ENCODE measurements around the gene OXCT1. TPM values are rescaled to one million over a fixed set of nuclear protein-coding genes. Genes with fewer than 3 reads are reported as not detected.

Gene OXCT1
- total RNA-seq, 1 experiment from 2014 or later, result 20.6 TPM

DNA sequence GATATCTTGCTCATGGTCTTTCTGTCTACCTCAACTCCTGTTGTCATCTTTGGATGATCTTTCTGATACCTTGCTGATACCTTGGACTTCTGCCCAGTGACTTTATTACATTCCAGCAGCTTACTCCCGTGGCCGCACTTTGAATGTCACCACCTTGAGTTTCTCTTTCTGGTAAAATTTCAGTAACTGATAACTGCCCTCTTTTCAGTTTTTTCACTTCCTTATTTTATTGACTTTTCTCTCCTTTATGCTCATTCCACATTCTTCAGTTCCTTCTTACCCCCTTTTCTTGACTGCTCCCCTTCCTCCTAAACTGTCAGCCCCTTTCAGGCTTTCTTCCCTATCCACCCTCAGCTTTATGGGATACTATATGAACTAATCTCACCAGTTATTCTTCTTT is 47.9 kb upstream of the OXCT1 start:
- no peak for ATAC-seq
- POLR2A ChIA-PET, result no interaction called here
- Mint-ChIP-seq H3K27ac (no peak overlapping the region), H3K27me3 (ENCODE audit: low read depth) (no peaks in the 10 kb centered on the region), H3K9me3 (no peaks in the 10 kb centered on the region), H3K4me3 (no peak overlapping the region), H3K36me3 (peaks cover 33% of the 10 kb centered on the region), H3K4me1 (peaks cover 6% of the 10 kb centered on the region)
- TF ChIP-seq, protein P1, sequence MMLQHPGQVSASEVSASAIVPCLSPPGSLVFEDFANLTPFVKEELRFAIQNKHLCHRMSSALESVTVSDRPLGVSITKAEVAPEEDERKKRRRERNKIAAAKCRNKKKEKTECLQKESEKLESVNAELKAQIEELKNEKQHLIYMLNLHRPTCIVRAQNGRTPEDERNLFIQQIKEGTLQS (CRISPR knock-in tag; conservative IDR thresholded peaks at IDR 0.05), result no peak
- TF ChIP-seq ZNF281 (CRISPR knock-in tag; IDR thresholded peaks at IDR 0.05) (no peak), GTF2I (CRISPR knock-in tag; conservative IDR thresholded peaks at IDR 0.05) (no peak), ZNF263 (CRISPR knock-in tag; IDR thresholded peaks at IDR 0.05; ENCODE audit: low read depth) (no peak), HMGA2 (CRISPR knock-in tag; IDR thresholded peaks at IDR 0.05) (no peak), IRF2 (CRISPR knock-in tag; IDR thresholded peaks at IDR 0.05; ENCODE audit: borderline replicate concordance, low read depth) (no peak), GRHL2 (CRISPR knock-in tag; IDR thresholded peaks at IDR 0.05; ENCODE audit: insufficient replicate concordance, severe bottlenecking) (no peak), MYBL2 (CRISPR knock-in tag; IDR thresholded peaks at IDR 0.05) (no peak), MLX (CRISPR knock-in tag; IDR thresholded peaks at IDR 0.05) (no peak), SMAD3 (CRISPR knock-in tag; IDR thresholded peaks at IDR 0.05; ENCODE audit: borderline replicate concordance) (no peak), E2F1 (CRISPR knock-in tag; IDR thresholded peaks at IDR 0.05) (no peak), NFATC4 (CRISPR knock-in tag; IDR thresholded peaks at IDR 0.05) (no peak), ZNF219 (CRISPR knock-in tag; IDR thresholded peaks at IDR 0.05; ENCODE audit: borderline replicate concordance) (no peak), ATF1 (CRISPR knock-in tag; IDR thresholded peaks at IDR 0.05) (no peak)
- TF ChIP-seq, protein P2, sequence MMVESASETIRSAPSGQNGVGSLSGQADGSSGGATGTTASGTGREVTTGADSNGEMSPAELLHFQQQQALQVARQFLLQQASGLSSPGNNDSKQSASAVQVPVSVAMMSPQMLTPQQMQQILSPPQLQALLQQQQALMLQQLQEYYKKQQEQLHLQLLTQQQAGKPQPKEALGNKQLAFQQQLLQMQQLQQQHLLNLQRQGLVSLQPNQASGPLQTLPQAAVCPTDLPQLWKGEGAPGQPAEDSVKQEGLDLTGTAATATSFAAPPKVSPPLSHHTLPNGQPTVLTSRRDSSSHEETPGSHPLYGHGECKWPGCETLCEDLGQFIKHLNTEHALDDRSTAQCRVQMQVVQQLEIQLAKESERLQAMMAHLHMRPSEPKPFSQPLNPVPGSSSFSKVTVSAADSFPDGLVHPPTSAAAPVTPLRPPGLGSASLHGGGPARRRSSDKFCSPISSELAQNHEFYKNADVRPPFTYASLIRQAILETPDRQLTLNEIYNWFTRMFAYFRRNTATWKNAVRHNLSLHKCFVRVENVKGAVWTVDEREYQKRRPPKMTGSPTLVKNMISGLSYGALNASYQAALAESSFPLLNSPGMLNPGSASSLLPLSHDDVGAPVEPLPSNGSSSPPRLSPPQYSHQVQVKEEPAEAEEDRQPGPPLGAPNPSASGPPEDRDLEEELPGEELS (CRISPR knock-in tag; IDR thresholded peaks at IDR 0.05), result no peak
- TF ChIP-seq, protein P3, sequence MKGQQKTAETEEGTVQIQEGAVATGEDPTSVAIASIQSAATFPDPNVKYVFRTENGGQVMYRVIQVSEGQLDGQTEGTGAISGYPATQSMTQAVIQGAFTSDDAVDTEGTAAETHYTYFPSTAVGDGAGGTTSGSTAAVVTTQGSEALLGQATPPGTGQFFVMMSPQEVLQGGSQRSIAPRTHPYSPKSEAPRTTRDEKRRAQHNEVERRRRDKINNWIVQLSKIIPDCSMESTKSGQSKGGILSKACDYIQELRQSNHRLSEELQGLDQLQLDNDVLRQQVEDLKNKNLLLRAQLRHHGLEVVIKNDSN (CRISPR knock-in tag; IDR thresholded peaks at IDR 0.05), result no peak
- TF ChIP-seq, protein P4, sequence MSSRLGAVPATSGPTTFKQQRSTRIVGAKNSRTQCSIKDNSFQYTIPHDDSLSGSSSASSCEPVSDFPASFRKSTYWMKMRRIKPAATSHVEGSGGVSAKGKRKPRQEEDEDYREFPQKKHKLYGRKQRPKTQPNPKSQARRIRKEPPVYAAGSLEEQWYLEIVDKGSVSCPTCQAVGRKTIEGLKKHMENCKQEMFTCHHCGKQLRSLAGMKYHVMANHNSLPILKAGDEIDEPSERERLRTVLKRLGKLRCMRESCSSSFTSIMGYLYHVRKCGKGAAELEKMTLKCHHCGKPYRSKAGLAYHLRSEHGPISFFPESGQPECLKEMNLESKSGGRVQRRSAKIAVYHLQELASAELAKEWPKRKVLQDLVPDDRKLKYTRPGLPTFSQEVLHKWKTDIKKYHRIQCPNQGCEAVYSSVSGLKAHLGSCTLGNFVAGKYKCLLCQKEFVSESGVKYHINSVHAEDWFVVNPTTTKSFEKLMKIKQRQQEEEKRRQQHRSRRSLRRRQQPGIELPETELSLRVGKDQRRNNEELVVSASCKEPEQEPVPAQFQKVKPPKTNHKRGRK (CRISPR knock-in tag; IDR thresholded peaks at IDR 0.05; ENCODE audit: borderline replicate concordance), result no peak
- DNase-seq (ENCODE audit: low spot score), result no peak
- CTCF ChIA-PET, result no interaction called here

Measured in WTC11 (cell line).